Measurements from ENCODE around the gene CYP3A5. TPM values are rescaled to one million over a fixed set of nuclear protein-coding genes. Genes with fewer than 3 reads are reported as not detected.
"Not testable (repeated sequence)": the region's sequence is repeated elsewhere in the genome, so short reads cannot be mapped to it uniquely, and the experiment has no call there.

CYP3A5 gene
- total RNA-seq, result 1.0 TPM

- H3K4me3 ChIP-seq (ENCODE audit: low read length in 3 of 3), result peak within 1 kb of the TSS in 1 of 3 donors; percentile 33
- H3K9ac ChIP-seq (ENCODE audit: low read depth in 1 of 3, low read length in 3 of 3), result no peak within 1 kb of the TSS
- no peak within 1 kb of the TSS for H3K27ac ChIP-seq (ENCODE audit: low read depth, low read length)
- no peaks in the 10 kb centered on the region for H3K27me3 ChIP-seq (ENCODE audit: control insufficient read depth in 3 of 3, insufficient read depth in 3 of 3, low read length in 3 of 3)
- no peaks in the 10 kb centered on the region for H3K36me3 ChIP-seq (ENCODE audit: control insufficient read depth in 3 of 3, insufficient read depth in 3 of 3, low read length in 3 of 3)
- H3K4me1 ChIP-seq (ENCODE audit: control insufficient read depth in 3 of 3, insufficient read depth in 3 of 3, low read length in 3 of 3), result peaks cover 6 to 15% (median 8%) of the 10 kb centered on the region in 3 donors
- peaks cover 0 to 3% (median 0%) of the 10 kb centered on the region in 3 donors for H3K9me3 ChIP-seq (ENCODE audit: control insufficient read depth in 3 of 3, low read length in 3 of 3)
These were observed at the start of gene CYP3A5 for GRCh38 chr7:99679400-99680191. Gene CYP3A5 (minus strand): TSS chr7:99679996. CDS start chr7:99679896, 100 bp downstream.

- Histone ChIP-seq H3K4me1 (ENCODE audit: control insufficient read depth in 3 of 3, insufficient read depth in 3 of 3, low read length in 3 of 3) (no peaks in the 10 kb centered on the region), H3K36me3 (ENCODE audit: control insufficient read depth in 3 of 3, insufficient read depth in 3 of 3, low read length in 3 of 3) (no peaks in the 10 kb centered on the region), H3K4me3 (ENCODE audit: low read length in 3 of 3) (no peak overlapping the region), H3K9me3 (ENCODE audit: control insufficient read depth in 3 of 3, low read length in 3 of 3) (no peaks in the 10 kb centered on the region), H3K9ac (ENCODE audit: low read depth in 1 of 3, low read length in 3 of 3) (no peak overlapping the region), H3K27me3 (ENCODE audit: control insufficient read depth in 3 of 3, insufficient read depth in 3 of 3, low read length in 3 of 3) (no peaks in the 10 kb centered on the region), H3K27ac (ENCODE audit: low read depth, low read length) (no peak overlapping the region)
These were observed 48.8 kb upstream of the CYP3A5 start for GRCh38 chr7:99728615-99729014.

- not testable (repeated sequence) for H3K4me1 ChIP-seq (ENCODE audit: control insufficient read depth in 3 of 3, insufficient read depth in 3 of 3, low read length in 3 of 3); H3K27ac ChIP-seq (ENCODE audit: low read depth, low read length); H3K9me3 ChIP-seq (ENCODE audit: control insufficient read depth in 3 of 3, low read length in 3 of 3); H3K9ac ChIP-seq (ENCODE audit: low read depth in 1 of 3, low read length in 3 of 3); H3K36me3 ChIP-seq (ENCODE audit: control insufficient read depth in 3 of 3, insufficient read depth in 3 of 3, low read length in 3 of 3); H3K4me3 ChIP-seq (ENCODE audit: low read length in 3 of 3); H3K27me3 ChIP-seq (ENCODE audit: control insufficient read depth in 3 of 3, insufficient read depth in 3 of 3, low read length in 3 of 3)
These were observed 43.4 kb upstream of the CYP3A5 start for GRCh38 chr7:99723201-99723600.

GRCh38 chr7:99720800-99721595 is 41.2 kb upstream of the CYP3A5 start:
- no peaks in the 10 kb centered on the region for H3K36me3 ChIP-seq (ENCODE audit: control insufficient read depth in 3 of 3, insufficient read depth in 3 of 3, low read length in 3 of 3)
- no peak overlapping the region for H3K9ac ChIP-seq (ENCODE audit: low read depth in 1 of 3, low read length in 3 of 3)
- no peak overlapping the region for H3K27ac ChIP-seq (ENCODE audit: low read depth, low read length)
- no peaks in the 10 kb centered on the region for H3K9me3 ChIP-seq (ENCODE audit: control insufficient read depth in 3 of 3, low read length in 3 of 3)
- no peaks in the 10 kb centered on the region for H3K27me3 ChIP-seq (ENCODE audit: control insufficient read depth in 3 of 3, insufficient read depth in 3 of 3, low read length in 3 of 3)
- no peak overlapping the region for H3K4me3 ChIP-seq (ENCODE audit: low read length in 3 of 3)
- H3K4me1 ChIP-seq (ENCODE audit: control insufficient read depth in 3 of 3, insufficient read depth in 3 of 3, low read length in 3 of 3), result no peaks in the 10 kb centered on the region

- Histone ChIP-seq H3K27me3 (ENCODE audit: control insufficient read depth in 3 of 3, insufficient read depth in 3 of 3, low read length in 3 of 3) (no peaks in the 10 kb centered on the region), H3K4me3 (ENCODE audit: low read length in 3 of 3) (no peak overlapping the region), H3K36me3 (ENCODE audit: control insufficient read depth in 3 of 3, insufficient read depth in 3 of 3, low read length in 3 of 3) (no peaks in the 10 kb centered on the region), H3K27ac (ENCODE audit: low read depth, low read length) (no peak overlapping the region), H3K9me3 (ENCODE audit: control insufficient read depth in 3 of 3, low read length in 3 of 3) (no peaks in the 10 kb centered on the region), H3K4me1 (ENCODE audit: control insufficient read depth in 3 of 3, insufficient read depth in 3 of 3, low read length in 3 of 3) (no peaks in the 10 kb centered on the region), H3K9ac (ENCODE audit: low read depth in 1 of 3, low read length in 3 of 3) (no peak overlapping the region)
These were observed 40.4 kb upstream of the CYP3A5 start for GRCh38 chr7:99719996-99720769.

- Histone ChIP-seq H3K36me3 (ENCODE audit: control insufficient read depth in 3 of 3, insufficient read depth in 3 of 3, low read length in 3 of 3) (peaks cover 0 to 4% (median under 1%) of the 10 kb centered on the region in 3 donors), H3K4me1 (ENCODE audit: control insufficient read depth in 3 of 3, insufficient read depth in 3 of 3, low read length in 3 of 3) (no peaks in the 10 kb centered on the region), H3K4me3 (ENCODE audit: low read length in 3 of 3) (no peak overlapping the region)
These were observed 34.3 kb upstream of the CYP3A5 start for GRCh38 chr7:99713995-99714570.

GRCh38 chr7:99709838-99710578 is 30.2 kb upstream of the CYP3A5 start:
- Histone ChIP-seq H3K9ac (ENCODE audit: low read depth in 1 of 3, low read length in 3 of 3) (no peak overlapping the region), H3K4me1 (ENCODE audit: control insufficient read depth in 3 of 3, insufficient read depth in 3 of 3, low read length in 3 of 3) (no peaks in the 10 kb centered on the region), H3K36me3 (ENCODE audit: control insufficient read depth in 3 of 3, insufficient read depth in 3 of 3, low read length in 3 of 3) (peaks cover 0 to 11% (median 4%) of the 10 kb centered on the region in 3 donors), H3K9me3 (ENCODE audit: control insufficient read depth in 3 of 3, low read length in 3 of 3) (peaks cover 0 to 5% (median 0%) of the 10 kb centered on the region in 3 donors), H3K27me3 (ENCODE audit: control insufficient read depth in 3 of 3, insufficient read depth in 3 of 3, low read length in 3 of 3) (no peaks in the 10 kb centered on the region), H3K4me3 (ENCODE audit: low read length in 3 of 3) (no peak overlapping the region), H3K27ac (ENCODE audit: low read depth, low read length) (no peak overlapping the region)

More at GRCh38 chr7:99713995-99714570, 34.3 kb upstream of the CYP3A5 start:
- Histone ChIP-seq H3K27me3 (ENCODE audit: control insufficient read depth in 3 of 3, insufficient read depth in 3 of 3, low read length in 3 of 3) (no peaks in the 10 kb centered on the region), H3K9ac (ENCODE audit: low read depth in 1 of 3, low read length in 3 of 3) (no peak overlapping the region), H3K27ac (ENCODE audit: low read depth, low read length) (no peak overlapping the region), H3K9me3 (ENCODE audit: control insufficient read depth in 3 of 3, low read length in 3 of 3) (no peaks in the 10 kb centered on the region)

GRCh38 chr7:99709260-99709659 is 29.5 kb upstream of the CYP3A5 start:
- Histone ChIP-seq H3K4me1 (ENCODE audit: control insufficient read depth in 3 of 3, insufficient read depth in 3 of 3, low read length in 3 of 3) (no peaks in the 10 kb centered on the region), H3K36me3 (ENCODE audit: control insufficient read depth in 3 of 3, insufficient read depth in 3 of 3, low read length in 3 of 3) (peaks cover 0 to 11% (median 4%) of the 10 kb centered on the region in 3 donors), H3K27me3 (ENCODE audit: control insufficient read depth in 3 of 3, insufficient read depth in 3 of 3, low read length in 3 of 3) (no peaks in the 10 kb centered on the region), H3K9ac (ENCODE audit: low read depth in 1 of 3, low read length in 3 of 3) (no peak overlapping the region), H3K27ac (ENCODE audit: low read depth, low read length) (no peak overlapping the region), H3K4me3 (ENCODE audit: low read length in 3 of 3) (no peak overlapping the region), H3K9me3 (ENCODE audit: control insufficient read depth in 3 of 3, low read length in 3 of 3) (peaks cover 0 to 5% (median 0%) of the 10 kb centered on the region in 3 donors)

GRCh38 chr7:99707096-99707495 is 27.3 kb upstream of the CYP3A5 start:
- Histone ChIP-seq H3K27me3 (ENCODE audit: control insufficient read depth in 3 of 3, insufficient read depth in 3 of 3, low read length in 3 of 3) (no peaks in the 10 kb centered on the region), H3K4me3 (ENCODE audit: low read length in 3 of 3) (no peak overlapping the region), H3K27ac (ENCODE audit: low read depth, low read length) (no peak overlapping the region), H3K9ac (ENCODE audit: low read depth in 1 of 3, low read length in 3 of 3) (no peak overlapping the region), H3K4me1 (ENCODE audit: control insufficient read depth in 3 of 3, insufficient read depth in 3 of 3, low read length in 3 of 3) (no peaks in the 10 kb centered on the region), H3K9me3 (ENCODE audit: control insufficient read depth in 3 of 3, low read length in 3 of 3) (peaks cover 0 to 5% (median 0%) of the 10 kb centered on the region in 3 donors), H3K36me3 (ENCODE audit: control insufficient read depth in 3 of 3, insufficient read depth in 3 of 3, low read length in 3 of 3) (peaks cover 0 to 11% (median 4%) of the 10 kb centered on the region in 3 donors)

Measured in skeletal muscle tissue (tissue), 4 donors.